Cortex of kidney (tissue), 1 donor: ENCODE results near the gene RNF135.
"Not testable (repeated sequence)": the region's sequence is repeated elsewhere in the genome, so short reads cannot be mapped to it uniquely, and the experiment has no call there.

Experiments
- DNase-seq: peaks from one replicate; lab custom pipeline; 2025; lab: John Stamatoyannopoulos, UW

RNF135 gene

DNA sequence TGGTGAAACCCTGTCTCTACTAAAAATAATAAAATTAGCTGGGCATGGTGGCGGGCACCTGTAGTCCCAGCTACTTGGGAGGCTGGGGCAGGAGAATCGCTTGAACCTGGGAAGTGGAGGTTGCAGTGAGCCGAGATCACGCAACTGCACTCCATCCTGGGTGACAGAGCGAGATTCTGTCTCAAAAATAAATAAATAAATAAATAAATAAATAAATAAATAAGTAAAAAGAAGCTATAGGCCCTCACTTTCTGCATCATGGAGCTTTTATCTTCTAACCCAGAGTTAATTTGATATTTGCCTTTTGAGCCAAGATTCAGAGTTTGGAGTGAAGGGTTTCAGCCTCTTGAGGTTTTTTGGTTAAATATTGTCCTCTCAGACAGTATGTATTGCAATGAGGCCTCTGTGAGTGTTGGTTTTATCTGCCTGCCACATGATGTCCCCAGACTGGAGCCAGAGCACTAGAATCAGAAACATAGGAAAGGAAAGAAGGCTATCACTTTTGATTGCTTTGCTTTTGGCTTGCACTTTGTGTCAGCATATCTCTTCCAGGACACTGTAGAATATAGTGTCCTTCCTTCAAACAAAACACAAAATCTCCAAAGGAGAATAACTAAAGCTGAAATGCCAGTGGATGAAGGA lies 32.5 kb downstream of the RNF135 start:
- no peak for DNase-seq

DNA sequence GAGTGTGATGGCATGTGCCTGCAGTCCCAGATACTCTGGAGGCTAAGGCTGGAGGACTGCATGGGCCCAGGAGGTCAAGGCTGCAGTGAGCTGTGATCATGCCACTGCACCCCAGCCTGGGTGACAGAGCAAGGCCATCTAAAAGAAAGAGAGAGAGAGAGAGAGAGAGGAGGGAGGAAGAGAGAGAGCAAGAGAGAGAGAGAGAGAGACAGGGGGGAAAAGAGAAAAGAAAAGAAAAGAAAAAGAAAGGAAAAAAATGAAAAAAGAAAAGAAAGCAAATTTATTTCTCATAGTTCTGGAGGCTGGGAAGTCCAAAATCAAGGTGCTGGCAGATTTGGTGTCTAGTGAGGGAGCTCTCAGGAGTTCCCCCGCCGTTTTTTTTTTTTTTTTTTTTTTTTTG lies 33.3 kb downstream of the RNF135 start:
- no peak for DNase-seq

DNA sequence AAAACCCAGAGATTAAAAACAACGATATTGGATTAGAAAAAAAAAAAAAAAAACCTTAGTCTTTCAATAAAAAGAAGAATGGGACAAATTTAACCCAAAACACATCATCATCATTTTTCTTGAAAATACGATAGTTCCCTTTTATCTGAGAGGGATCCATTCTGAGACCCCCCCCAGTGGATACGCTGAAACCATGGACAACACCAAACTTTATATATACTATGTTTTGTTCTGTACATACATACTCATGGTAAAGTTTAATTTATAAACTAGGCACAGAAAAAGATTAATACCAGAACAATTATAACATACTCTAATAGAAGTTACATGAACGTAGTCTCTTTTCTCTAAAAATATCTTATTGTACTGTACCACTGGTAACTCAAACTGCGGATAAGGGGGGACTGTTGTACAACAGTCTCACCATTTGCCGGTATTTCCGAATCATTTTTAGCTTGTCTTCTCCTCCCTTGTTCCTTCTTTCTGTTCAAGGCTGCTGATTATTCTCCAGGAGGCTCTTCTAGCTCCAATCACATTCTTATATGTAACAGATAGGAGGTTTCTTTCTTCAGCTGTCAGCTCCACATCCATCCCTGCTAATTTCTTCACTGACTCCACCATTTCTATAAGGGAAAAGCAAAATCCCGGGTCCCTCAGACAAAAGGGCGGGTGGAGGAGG lies 37.0 kb downstream of the RNF135 start:
- DNase-seq: no peak

DNA sequence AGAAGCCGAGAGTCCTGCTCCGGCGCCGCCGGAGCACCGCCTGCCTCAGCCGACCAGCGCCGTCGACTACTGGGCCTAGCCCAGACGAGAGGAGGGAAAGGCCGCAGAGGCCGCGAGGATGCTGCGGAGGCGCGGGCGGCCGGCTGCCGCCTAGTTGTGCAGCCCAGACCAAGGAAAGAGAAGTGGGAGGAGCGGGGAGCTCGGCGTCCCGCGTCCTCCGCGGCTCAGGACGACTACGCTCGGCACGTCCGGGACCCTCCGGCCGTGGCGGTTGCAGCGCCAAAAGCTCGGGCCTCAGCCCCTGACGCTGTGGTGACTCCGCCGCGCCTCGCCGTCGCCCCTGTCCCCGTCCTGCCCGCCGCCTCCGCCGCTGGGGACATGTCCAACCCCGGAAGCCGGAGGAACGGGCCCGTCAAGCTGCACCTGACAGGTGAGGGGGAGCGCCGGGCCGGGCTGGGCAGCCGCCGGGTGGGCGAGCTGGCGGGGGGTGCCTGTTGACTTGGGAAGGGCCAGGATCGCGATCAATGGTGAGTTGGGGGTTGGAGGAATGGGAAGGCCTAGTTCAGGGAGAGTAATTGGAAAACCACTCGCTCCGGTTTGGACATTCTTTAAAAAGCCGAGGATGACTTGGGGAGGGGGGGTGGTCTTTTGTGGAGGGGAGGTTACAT lies 37.7 kb downstream of the RNF135 start:
- DNase-seq: no peak

DNA sequence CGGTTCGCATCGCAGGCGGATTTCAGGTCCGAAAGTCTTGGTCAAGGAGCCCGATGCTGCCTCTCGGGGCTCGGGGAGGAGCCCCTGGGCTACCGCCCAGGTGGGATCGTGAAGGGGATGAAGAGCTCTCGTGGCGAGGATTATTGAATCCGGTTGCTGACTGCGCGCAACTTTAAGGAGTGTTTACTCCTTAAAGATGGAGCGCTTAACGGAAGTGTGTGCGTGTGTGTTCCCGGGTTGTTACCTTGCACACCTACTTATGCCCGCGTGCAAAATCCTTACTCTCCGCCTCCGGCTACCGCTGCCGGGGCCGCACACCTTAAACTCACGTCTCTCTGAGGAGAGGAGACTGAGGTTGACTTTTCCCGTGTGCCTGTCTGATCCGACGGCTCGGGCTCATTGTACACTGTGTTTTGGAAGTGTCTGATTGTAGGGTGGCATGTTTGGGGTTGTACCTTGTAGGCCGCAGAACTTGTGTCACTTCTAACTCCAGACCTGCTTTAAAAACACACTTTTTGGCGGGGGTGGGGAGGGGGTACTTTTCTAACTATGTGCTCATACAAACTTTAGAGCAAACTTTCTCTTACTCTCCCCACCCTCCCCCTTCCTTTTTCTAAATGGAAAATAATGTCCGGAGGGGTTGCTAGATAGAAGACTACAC lies 38.3 kb downstream of the RNF135 start:
- not testable (repeated sequence) for DNase-seq

DNA sequence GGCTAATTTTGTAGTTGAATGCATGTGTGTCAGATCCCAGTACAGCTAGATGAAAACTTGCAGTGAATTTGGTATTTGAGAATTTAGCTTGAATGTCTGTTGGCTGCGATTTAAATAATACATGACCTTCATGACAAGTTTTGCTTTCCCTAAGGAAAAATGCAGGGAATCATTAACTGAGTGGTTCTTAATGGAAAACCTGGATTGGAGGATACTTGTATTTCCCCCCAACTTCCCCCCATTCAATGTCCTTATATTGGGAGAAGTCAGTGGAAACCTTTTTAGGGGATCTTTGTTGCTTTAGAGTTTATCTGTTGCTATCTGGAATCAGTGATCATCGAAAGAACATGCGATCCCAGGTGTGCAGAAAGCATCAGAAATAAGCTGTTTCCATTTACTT lies 39.2 kb downstream of the RNF135 start:
- DNase-seq: not testable (repeated sequence)

DNA sequence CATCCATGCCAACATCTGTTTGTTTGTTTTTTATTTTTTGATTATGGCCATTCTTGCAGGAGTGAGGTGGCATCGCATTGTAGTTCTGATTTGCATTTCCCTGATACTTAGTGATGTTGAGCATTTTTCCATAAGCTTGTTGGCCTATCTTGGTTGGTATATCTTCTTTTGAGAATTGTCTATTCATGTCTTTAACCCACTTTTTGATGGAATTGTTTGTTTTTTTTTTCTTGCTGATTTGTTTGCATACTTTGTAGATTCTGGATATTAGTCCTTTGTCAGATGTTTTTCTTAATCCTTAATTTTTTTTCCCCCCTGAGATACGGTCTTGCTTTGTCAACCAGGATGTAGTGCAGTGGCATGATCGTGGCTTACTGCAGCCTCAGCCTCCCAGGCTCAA lies 43.0 kb downstream of the RNF135 start:
- no peak for DNase-seq

DNA sequence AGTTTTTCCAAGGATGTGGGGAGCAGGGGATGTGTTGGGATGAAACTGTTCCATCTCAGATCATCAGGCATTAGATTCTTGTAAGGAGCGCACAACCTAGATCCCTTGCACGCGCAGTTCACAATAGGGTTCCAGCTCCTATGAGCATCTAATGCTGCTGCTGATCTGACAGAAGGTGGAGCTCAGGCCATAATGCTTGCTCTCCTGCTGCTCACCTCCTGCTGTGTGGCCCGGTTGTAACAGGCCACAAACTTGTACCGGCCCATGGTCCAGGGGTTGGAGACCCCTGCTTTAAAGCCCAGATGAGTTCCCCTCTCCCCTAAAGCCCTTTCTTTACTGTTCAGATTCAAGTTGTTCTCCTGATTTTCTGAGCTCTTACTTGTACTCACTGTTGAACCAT lies 44.8 kb downstream of the RNF135 start:
- DNase-seq: no peak

DNA sequence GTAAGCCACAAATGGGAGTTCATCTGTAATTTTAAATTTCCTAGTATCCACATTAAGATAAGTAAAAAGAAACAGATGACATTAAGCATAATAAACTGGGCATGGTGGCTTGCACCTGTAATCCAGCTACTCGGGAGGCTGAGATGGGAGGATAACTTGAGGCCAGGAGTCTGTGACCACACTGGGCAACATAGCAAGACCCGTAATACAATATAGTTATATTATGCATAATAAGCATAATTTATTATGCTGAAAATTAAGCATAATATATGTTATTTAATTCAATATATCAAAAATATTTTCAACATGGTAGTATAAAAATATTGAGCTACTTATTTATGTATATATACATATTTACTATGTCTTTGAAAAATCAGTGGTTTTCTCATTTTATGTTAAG lies 48.2 kb downstream of the RNF135 start:
- no peak for DNase-seq

DNA sequence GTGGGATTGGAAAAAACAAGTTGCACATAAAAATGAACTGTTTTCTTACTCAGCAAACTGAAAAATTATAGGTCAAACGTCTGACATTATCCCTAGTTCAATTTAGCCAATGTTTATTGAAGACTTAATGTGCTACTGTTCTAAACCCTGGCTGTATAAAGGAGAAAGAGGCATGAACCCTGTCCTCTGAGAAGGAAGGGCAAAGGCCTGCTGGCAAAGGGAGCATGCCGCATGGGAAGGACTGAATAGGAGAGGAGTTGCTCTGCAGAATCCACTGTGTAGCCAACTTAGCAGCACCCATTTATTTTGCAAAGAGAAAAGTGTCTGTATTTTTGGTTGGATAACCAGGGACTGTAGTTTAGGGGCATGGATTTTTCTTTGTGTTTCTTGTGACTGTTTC lies 52.3 kb downstream of the RNF135 start:
- not testable (repeated sequence) for DNase-seq

DNA sequence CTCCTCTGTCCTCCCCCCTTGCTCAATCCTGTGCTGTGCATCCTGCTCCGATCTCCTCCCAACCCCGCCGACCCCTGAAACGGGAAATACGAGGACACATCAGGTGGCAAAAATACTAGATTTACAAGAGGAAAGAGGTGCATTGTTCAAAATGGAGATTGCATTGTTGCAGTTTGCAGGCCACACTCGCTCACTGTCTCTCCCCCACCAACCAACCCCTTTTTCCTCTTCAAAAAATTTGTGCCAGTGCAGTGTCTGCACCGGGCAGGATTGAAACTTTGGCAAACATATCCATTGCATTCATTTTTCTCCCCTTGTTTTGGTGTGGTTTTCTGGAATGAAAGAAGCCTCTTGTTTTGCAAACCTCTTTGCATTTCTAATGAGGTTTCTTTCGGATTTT lies 61.0 kb downstream of the RNF135 start:
- DNase-seq: no peak

DNA sequence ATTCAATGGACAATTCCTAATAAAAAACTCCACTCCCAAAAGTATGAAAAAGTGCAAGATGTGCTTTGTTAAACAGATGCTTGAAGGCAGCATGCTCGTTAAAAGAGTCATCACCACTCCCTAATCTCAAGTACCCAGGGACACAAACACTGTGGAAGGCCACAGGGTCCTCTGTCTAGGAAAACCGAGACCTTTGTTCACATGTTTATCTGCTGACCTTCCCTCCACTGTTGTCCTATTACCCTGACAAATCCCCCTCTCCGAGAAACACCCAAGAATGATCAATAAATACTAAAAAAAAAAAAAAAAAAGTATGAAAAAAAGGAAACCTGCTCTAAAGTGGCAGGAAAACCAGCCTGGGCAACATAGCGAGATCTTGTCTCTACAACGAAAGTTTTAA lies 64.8 kb downstream of the RNF135 start:
- not testable (repeated sequence) for DNase-seq

DNA sequence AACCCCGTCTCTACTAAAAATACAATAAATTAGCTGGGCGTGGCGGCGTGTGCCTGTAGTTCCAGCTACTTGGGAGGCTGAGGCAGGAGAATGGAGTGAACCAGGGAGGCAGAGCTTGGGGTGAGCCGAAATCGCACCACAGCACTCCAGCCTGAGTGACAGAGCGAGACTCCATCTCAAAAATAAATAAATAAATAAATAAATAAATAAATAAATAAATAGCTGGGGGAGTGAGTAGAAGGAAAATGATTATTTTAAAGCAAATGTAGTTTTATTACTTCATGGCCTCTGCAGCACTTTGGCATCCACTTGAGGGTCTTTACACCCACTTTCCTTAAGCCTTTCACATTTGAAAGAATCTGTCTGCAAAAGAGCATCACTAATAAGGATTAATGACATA lies 70.0 kb downstream of the RNF135 start:
- not testable (repeated sequence) for DNase-seq

DNA sequence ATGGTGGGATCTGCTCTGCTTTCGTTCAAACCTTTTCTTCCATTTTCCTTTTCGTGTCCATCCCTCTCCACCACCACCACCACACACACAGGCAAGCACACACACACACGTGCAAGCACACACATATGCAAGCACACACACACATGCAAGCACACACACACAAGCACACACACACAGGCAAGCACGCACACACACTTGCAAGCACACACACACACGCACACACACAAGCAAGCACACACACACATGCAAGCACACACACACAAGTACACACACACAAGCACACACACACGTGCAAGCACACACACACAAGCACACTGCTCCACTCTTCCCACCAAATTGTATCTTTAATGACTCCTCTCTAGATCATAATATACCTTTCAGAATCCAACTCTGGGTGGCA lies 71.5 kb downstream of the RNF135 start:
- DNase-seq: not testable (repeated sequence)

DNA sequence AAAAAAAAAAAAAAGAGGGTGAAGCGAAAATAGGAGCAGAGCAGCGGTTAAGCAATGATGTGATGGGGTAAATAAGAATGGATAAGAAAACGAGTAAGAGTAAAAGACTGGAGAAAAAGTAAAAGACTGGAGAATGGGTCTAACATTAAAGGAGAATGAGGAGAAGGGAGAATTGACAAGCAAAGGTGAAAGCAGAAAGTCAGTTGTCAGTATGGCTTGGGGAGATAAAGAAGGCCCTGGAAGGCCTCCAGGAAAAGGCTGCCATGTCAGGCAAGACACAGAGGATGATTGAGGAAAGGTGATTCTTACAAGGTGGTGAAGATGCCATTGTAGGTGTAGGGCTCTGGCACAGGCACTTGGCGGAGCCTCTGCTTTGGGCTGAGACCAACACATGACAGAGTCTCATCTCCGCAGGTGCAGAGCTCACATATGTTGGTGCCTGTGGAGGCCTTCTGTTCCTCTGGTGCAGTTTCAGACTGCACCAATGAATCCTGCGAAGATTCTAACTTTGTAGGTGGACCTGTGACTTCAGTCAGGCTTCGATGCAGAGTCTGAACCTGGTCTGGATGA lies 76.1 kb downstream of the RNF135 start:
- DNase-seq: not testable (repeated sequence)

DNA sequence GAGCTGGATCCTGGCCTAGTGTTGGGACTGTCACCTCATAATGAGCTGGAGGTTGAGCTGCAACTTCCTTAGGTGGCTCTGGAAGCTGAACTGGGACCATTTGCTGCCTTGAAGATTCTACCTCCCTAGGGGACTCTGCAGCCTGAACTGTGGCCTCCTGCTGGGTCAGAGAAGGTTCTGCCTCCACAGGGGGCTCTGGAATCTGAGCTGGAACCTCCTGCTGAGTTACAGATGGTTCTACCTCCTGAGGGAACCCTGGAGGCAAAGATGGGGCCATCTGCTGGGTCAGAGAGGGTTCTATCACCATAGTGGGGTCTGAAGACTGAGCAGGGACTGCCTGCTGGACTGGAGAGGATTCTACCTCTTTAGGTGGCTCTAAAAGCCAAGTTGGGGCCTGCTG lies 77.3 kb downstream of the RNF135 start:
- no peak for DNase-seq

DNA sequence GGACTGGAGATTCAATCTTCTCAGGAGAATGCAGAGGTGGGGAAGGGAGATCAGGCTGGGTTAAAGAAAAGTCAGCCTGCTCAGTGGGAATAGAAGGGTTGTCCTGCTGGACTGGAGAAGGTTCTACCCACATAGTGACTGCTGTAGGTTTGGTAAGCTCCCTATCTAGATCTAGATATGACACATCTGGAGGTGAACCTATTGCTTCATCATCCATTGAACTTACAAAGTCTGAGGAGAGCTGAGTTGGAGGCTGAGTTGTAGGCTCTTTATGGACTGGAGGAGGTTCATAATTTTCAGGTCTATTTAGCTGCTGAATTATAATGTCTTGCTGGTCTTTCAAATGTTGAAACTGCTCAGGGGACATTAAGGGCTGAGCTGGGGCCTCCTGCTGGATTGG lies 77.9 kb downstream of the RNF135 start:
- no peak for DNase-seq
